Activated CD4-positive, alpha-beta T cell treated with anti-CD3 and anti-CD28 coated beads, Interleukin-10, Interleukin-2, amounts not matched to agents 100 ng/mL and 50 ng/mL, durations not matched to agents 16 hours and 8 hours (primary cell): Measurements from ENCODE around the gene TRIP6.
"Not testable (repeated sequence)": the region's sequence is repeated elsewhere in the genome, so short reads cannot be mapped to it uniquely, and the experiment has no call there.

Source experiments
- DNase-seq: peaks from one replicate; pipeline ENCODE4 v3.0.0-alpha.2; 2020

TRIP6 gene

GRCh38 chr7:100892364-100893317 lies 25.5 kb downstream of the TRIP6 start:
- DNase-seq = no peak

- no peak for DNase-seq
These were observed 26.2 kb downstream of the TRIP6 start for GRCh38 chr7:100893318-100893895.

- no peak for DNase-seq
These were observed 26.9 kb downstream of the TRIP6 start for GRCh38 chr7:100893910-100894721.

GRCh38 chr7:100894860-100895700 lies 27.9 kb downstream of the TRIP6 start:
- peak; percentile 54 for DNase-seq

- no peak for DNase-seq
These were observed 28.4 kb downstream of the TRIP6 start, which contains the start of gene ACHE for GRCh38 chr7:100895701-100895955. Gene ACHE (minus strand): TSS chr7:100895888. CDS start chr7:100894232, 1,656 bp downstream.

- no peak for DNase-seq
These were observed 29.0 kb downstream of the TRIP6 start for GRCh38 chr7:100895956-100896731.

- peak; percentile 52 for DNase-seq
These were observed 29.8 kb downstream of the TRIP6 start for GRCh38 chr7:100896732-100897608.

- no peak for DNase-seq
These were observed 30.7 kb downstream of the TRIP6 start for GRCh38 chr7:100897772-100898454.

GRCh38 chr7:100899432-100899831 lies 32.2 kb downstream of the TRIP6 start:
- no peak for DNase-seq

GRCh38 chr7:100900978-100901377 lies 33.8 kb downstream of the TRIP6 start:
- DNase-seq = no peak

GRCh38 chr7:100901921-100902332 lies 34.7 kb downstream of the TRIP6 start:
- no peak for DNase-seq

GRCh38 chr7:100902638-100903037 lies 35.5 kb downstream of the TRIP6 start:
- DNase-seq = no peak

GRCh38 chr7:100908512-100908911 lies 41.3 kb downstream of the TRIP6 start:
- DNase-seq = no peak

GRCh38 chr7:100910443-100910842 lies 43.3 kb downstream of the TRIP6 start:
- not testable (repeated sequence) for DNase-seq

- no peak for DNase-seq
These were observed 44.3 kb downstream of the TRIP6 start for GRCh38 chr7:100911484-100911883.

- DNase-seq = no peak
These were observed 47.2 kb downstream of the TRIP6 start for GRCh38 chr7:100914208-100914878.

GRCh38 chr7:100914879-100915447 lies 47.8 kb downstream of the TRIP6 start:
- peak; percentile 24 for DNase-seq

- DNase-seq = not testable (repeated sequence)
These were observed 52.1 kb downstream of the TRIP6 start for GRCh38 chr7:100919335-100919734.
